Neural progenitor cell (in vitro differentiated cells): ENCODE results near the gene BCAN.

Experiments used
- EZH2 ChIP-seq: fragments of 200-600 bp; sonication (generic); IDR thresholded peaks from 2 replicates; pipeline ENCODE4 v1.6.1; 2017; ENCODE audit warnings: antibody characterized with exemption, mild to moderate bottlenecking, moderate library complexity
- TF ChIP-seq, protein P1 (sequence below): fragments of 200-600 bp; sonication (generic); IDR thresholded peaks from 2 replicates; pipeline ENCODE4 v1.5.1; 2017; ENCODE audit warnings: antibody characterized with exemption, mild to moderate bottlenecking

- TF ChIP-seq, protein P1, sequence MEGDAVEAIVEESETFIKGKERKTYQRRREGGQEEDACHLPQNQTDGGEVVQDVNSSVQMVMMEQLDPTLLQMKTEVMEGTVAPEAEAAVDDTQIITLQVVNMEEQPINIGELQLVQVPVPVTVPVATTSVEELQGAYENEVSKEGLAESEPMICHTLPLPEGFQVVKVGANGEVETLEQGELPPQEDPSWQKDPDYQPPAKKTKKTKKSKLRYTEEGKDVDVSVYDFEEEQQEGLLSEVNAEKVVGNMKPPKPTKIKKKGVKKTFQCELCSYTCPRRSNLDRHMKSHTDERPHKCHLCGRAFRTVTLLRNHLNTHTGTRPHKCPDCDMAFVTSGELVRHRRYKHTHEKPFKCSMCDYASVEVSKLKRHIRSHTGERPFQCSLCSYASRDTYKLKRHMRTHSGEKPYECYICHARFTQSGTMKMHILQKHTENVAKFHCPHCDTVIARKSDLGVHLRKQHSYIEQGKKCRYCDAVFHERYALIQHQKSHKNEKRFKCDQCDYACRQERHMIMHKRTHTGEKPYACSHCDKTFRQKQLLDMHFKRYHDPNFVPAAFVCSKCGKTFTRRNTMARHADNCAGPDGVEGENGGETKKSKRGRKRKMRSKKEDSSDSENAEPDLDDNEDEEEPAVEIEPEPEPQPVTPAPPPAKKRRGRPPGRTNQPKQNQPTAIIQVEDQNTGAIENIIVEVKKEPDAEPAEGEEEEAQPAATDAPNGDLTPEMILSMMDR: no peak
- no peak for TF ChIP-seq EZH2
Measured at GRCh38 chr1:156671804-156672203, 29.9 kb downstream of the BCAN start.
